GM12872 (cell line): Measurements from ENCODE around the gene EDEM3.

Experiments used
- TF ChIP-seq, protein P1 (sequence below): IDR thresholded peaks from 3 replicates; pipeline ENCODE4 v1.5.1; 2011; ENCODE audit warnings: low read depth, mild to moderate bottlenecking, low read length, moderate library complexity; ENCODE audit not compliant: insufficient read depth

The EDEM3 gene

DNA sequence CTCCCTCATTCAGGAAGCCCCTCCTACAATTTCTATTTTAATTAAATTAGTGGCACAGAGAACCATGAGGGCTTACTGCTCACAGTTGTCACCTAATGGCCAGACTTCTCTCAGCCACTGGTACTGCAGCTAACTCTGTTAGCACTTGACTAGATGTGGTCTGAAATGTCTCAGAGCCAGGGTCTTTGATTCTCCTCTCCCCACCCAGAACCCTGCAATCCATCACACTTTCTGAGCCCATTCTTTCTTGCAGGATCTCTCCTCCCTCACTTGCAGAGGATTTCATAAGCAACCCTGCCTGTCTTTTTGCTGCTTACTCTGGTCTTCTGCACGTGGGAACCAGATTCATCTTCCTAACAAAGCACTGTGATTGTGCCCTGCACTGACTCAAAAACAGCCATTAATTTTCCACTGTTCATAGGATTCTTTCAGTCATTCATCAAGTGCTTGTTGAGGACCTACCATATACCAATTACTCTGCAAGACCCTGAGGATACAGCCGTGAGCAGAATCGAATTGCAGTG, 108.4 kb downstream of the EDEM3 start:
- TF ChIP-seq, protein P1, sequence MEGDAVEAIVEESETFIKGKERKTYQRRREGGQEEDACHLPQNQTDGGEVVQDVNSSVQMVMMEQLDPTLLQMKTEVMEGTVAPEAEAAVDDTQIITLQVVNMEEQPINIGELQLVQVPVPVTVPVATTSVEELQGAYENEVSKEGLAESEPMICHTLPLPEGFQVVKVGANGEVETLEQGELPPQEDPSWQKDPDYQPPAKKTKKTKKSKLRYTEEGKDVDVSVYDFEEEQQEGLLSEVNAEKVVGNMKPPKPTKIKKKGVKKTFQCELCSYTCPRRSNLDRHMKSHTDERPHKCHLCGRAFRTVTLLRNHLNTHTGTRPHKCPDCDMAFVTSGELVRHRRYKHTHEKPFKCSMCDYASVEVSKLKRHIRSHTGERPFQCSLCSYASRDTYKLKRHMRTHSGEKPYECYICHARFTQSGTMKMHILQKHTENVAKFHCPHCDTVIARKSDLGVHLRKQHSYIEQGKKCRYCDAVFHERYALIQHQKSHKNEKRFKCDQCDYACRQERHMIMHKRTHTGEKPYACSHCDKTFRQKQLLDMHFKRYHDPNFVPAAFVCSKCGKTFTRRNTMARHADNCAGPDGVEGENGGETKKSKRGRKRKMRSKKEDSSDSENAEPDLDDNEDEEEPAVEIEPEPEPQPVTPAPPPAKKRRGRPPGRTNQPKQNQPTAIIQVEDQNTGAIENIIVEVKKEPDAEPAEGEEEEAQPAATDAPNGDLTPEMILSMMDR: no peak

DNA sequence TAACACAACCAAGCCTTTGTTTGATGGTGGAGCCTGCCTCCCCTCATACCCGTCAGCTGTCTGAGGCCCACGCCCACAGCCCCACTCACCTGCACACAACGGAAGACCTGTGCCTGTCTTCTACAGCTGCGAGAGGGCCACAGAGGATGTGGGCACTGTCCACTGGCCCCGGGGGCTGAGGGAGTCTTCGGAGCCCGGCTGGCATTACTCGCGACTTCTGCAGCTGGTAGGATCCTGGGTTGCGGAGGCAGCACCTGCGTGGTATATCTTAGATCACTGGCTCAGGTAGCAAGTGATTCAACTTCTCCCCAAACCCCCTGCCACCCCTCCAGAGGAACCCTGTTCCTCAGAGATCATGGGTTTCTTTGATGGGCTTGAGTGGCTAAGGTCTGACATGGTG, 109.9 kb downstream of the EDEM3 start:
- TF ChIP-seq, protein P1: no peak

DNA sequence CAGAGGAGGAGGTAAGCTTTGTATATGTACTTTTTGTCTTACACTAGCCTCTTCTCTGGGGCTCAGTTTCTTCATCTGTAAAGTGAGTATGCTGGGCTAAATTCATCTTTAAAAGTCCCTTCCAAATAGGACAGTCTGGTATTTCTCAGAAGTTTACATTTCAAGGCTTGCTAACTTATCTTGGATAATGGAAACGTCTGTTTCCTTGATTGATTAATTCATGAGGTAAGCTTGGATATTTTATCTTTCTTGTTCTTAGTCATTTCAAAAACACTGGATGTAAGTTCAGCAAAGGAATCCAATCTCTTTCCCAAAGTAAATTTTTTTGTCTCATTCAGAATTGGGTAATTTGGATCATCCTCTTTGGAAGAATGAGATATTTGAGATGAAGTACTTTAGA, 111.0 kb downstream of the EDEM3 start:
- TF ChIP-seq, protein P1: no peak

DNA sequence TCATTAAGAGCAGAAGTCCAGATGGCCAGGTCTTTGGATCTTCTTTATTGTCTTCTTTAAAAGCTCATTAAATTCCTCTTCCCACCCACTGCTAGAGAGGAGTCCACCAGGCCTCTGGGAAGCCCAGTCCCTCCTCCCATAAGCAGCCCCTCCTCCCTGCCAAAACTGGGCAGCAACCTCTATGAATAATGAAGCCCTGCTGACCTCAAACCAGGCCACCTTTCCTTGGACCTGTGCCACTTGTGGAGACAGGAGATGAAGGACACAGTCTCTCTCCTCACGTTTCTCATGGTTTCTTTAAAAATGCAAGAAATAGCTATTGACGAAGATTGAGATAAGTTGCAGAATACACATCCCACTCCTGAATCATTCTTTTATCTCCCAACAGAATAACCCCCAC, 112.8 kb downstream of the EDEM3 start:
- TF ChIP-seq, protein P1: no peak

DNA sequence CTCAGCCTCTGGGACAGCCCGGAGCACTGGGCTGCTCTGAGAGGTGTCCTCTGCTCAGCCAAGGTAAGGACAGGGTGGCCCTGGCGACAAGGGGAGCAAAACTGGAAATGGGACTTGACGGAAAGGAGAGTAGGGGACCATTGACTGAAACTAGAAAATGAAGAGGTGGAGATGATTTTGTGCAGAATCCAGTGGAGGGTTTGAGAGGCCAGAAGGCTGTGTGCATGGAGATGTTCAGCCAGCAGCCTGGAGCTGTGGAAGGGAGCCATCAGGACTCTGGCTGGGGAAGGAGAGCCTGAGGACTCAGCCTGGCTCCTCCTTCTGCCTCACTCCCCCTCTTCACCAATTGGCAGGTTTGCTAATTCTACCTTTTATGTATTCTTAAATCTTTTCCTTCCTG, 114.2 kb downstream of the EDEM3 start:
- TF ChIP-seq, protein P1: no peak
